Kidney (tissue), 14 donors: ENCODE data around the gene IQCK. TPM values are rescaled to one million over a fixed set of nuclear protein-coding genes. Genes with fewer than 3 reads are reported as not detected.

Source experiments
- DNase-seq, 5 donors: peaks; one replicate each; pipeline ENCODE4 v3.0.0-alpha.2; 2013 to 2020
- FAIRE-seq: peaks from 2 replicates; lab custom pipeline; 2012; peaks lifted over from hg19 to GRCh38; lab: Jason Lieb, UNC
- H3K27ac ChIP-seq, 2 donors: one replicate each; pipeline ENCODE4 v1.7.0; 2013; ENCODE audit warnings: low read depth in 2 of 2, low read length in 2 of 2, inconsistent platforms in 1 of 2
- H3K27me3 ChIP-seq: one replicate; pipeline ENCODE4 v1.7.1; 2013; ENCODE audit warnings: low read length, inconsistent platforms; ENCODE audit not compliant: control insufficient read depth, insufficient read depth
- H3K36me3 ChIP-seq, 3 donors: one replicate each; pipeline versions ENCODE4 v1.7.0 to v1.7.1; 2013; ENCODE audit warnings: low read length in 3 of 3, control low read depth in 1 of 3, inconsistent platforms in 1 of 3; ENCODE audit not compliant: insufficient read depth in 3 of 3, control insufficient read depth in 2 of 3
- H3K4me1 ChIP-seq, 3 donors: one replicate each; pipeline versions ENCODE4 v1.7.0 to v1.7.1; 2013; ENCODE audit warnings: low read length in 3 of 3, inconsistent platforms in 1 of 3, low read depth in 1 of 3; ENCODE audit not compliant: control insufficient read depth in 2 of 3, insufficient read depth in 2 of 3
- H3K4me3 ChIP-seq, 3 donors: one replicate each; pipeline versions ENCODE4 v1.7.0 to v1.8.1; 2013; ENCODE audit warnings: low read length in 3 of 3, control low read depth in 1 of 3, inconsistent platforms in 1 of 3
- H3K9ac ChIP-seq, 3 donors: one replicate each; pipeline versions ENCODE4 v1.7.0 to v1.7.1; 2013; ENCODE audit warnings: low read length in 3 of 3, control low read depth in 1 of 3, inconsistent platforms in 1 of 3
- H3K9me3 ChIP-seq, 3 donors: one replicate each; pipeline versions ENCODE4 v1.7.0 to v1.7.1; 2013; ENCODE audit warnings: low read length in 3 of 3, control low read depth in 1 of 3, inconsistent platforms in 1 of 3; ENCODE audit not compliant: control insufficient read depth in 2 of 3, insufficient read depth in 1 of 3
- intact Hi-C: fragments of 100-400 bp; cut with DNase I; formaldehyde crosslinking; loops from one replicate; pipeline ENCODE4 v1.11.1; 2022
- polyA plus RNA-seq: library from polyadenylated mRNA; stranded (reverse); fragments of 350-450 nt; fragmentation: Illumina TruSeq; extraction: RNeasy Lipid Tissue Mini Kit (QIAGEN cat#74804); gene quantifications from one replicate; pipeline ENCODE4 v1.2.3, GENCODE V29; 2014; ENCODE audit warnings: low read depth, low replicate concordance; ENCODE audit not compliant: insufficient read depth
- total RNA-seq: library from RNA; stranded (reverse); fragmentation: NEBNext Ultra II Directional; extraction: Animal tissue kit (Norgen Biotek cat#: 25700); gene quantifications from one replicate; pipeline ENCODE4 v1.2.1, GENCODE V29; 2021
- TF ChIP-seq, protein P1 (sequence below): IDR thresholded peaks from 3 replicates; pipeline ENCODE4 v1.5.1; 2012; ENCODE audit warnings: mild to moderate bottlenecking, moderate library complexity, borderline replicate concordance; ENCODE audit not compliant: insufficient read depth; ENCODE audit errors: extremely low read depth
- donor health status: control.
- donor health status: control.
- donor health status: control.
- donor health status: control.
- donor health status: control.
- donor health status: DM: yes; HTN: yes; CAD: no.
- donor health status: Normal renal cell carcinoma (clear cell type).

Gene IQCK
- total and polyA plus RNA-seq, 2 donors from 2014 or later: 35.4 to 38.1 TPM

- Histone ChIP-seq H3K27ac (no peak overlapping the region), H3K9me3 (no peaks in the 10 kb centered on the region), H3K9ac (no peak overlapping the region), H3K4me3 (no peak overlapping the region), H3K4me1 (peaks cover 0 to 14% (median 5%) of the 10 kb centered on the region in 3 donors), H3K36me3 (no peaks in the 10 kb centered on the region), H3K27me3 (no peaks in the 10 kb centered on the region)
- FAIRE-seq (no peak), DNase-seq (no peak)
- intact Hi-C loops: loop anchor here (5.0 kb wide), 1 partner anchor 292 kb away; no protein-coding TSS in a partner anchor
- TF ChIP-seq, protein P1, sequence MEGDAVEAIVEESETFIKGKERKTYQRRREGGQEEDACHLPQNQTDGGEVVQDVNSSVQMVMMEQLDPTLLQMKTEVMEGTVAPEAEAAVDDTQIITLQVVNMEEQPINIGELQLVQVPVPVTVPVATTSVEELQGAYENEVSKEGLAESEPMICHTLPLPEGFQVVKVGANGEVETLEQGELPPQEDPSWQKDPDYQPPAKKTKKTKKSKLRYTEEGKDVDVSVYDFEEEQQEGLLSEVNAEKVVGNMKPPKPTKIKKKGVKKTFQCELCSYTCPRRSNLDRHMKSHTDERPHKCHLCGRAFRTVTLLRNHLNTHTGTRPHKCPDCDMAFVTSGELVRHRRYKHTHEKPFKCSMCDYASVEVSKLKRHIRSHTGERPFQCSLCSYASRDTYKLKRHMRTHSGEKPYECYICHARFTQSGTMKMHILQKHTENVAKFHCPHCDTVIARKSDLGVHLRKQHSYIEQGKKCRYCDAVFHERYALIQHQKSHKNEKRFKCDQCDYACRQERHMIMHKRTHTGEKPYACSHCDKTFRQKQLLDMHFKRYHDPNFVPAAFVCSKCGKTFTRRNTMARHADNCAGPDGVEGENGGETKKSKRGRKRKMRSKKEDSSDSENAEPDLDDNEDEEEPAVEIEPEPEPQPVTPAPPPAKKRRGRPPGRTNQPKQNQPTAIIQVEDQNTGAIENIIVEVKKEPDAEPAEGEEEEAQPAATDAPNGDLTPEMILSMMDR: no peak
Observed at GRCh38 chr16:19888834-19889233, 170.8 kb downstream of the IQCK start.

DNA sequence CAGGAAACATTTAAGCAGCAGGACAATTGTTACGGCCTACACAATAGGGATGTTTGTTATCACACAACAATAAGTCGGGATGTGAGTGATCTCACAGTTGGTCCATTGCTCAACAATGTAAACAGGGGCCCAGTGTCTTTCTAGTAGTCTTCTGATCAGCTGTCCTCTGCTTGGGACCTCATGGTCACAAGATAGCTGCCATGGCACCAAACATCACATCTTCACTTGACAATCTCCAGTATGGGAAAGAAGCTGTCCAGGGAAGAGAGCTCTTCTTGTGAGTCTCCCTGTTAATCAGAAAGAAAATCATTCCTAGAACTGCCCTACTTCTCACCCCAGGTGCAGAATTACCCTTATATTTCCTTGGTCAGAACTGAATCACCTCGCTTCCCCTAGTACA lies 172.8 kb downstream of the IQCK start:
- H3K4me1 ChIP-seq: peaks cover 0 to 4% (median 0%) of the 10 kb centered on the region in 3 donors
- no peaks in the 10 kb centered on the region for H3K27me3 ChIP-seq
- intact Hi-C loops: no loop called here
- H3K4me3 ChIP-seq: no peak overlapping the region
- TF ChIP-seq, protein P1: no peak
- no peaks in the 10 kb centered on the region for H3K36me3 ChIP-seq
- H3K27ac ChIP-seq: no peak overlapping the region
- H3K9ac ChIP-seq: no peak overlapping the region
- no peaks in the 10 kb centered on the region for H3K9me3 ChIP-seq
- DNase-seq (no peak), FAIRE-seq (no peak)

GRCh38 chr16:19892902-19893301 lies 174.8 kb downstream of the IQCK start:
- H3K27ac ChIP-seq: no peak overlapping the region
- no peaks in the 10 kb centered on the region for H3K36me3 ChIP-seq
- H3K4me3 ChIP-seq: no peak overlapping the region
- no peaks in the 10 kb centered on the region for H3K4me1 ChIP-seq
- FAIRE-seq (no peak), DNase-seq (no peak)
- H3K9me3 ChIP-seq: no peaks in the 10 kb centered on the region
- TF ChIP-seq, protein P1: no peak
- no peaks in the 10 kb centered on the region for H3K27me3 ChIP-seq
- no peak overlapping the region for H3K9ac ChIP-seq
- intact Hi-C loops: no loop called here

DNA sequence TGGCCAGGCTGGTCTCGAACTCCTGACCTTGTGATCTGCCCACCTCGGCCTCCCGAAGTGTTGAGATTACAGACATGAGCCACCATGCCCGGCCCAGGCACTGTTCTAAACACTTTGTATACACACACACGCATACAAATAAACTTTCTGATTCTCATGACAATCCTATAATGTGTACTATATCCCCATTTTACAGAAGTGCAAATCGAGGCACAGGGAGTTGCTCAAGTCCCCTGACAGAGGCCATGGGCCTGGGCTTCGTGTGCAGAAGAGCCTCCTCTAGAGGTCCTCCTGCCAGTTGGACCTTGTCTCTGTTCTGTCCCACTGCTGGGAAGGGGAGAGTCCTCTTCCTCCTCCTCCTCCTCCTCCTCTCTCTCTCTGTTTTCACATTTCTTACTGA lies 176.5 kb downstream of the IQCK start:
- Histone ChIP-seq H3K4me1 (no peaks in the 10 kb centered on the region), H3K4me3 (no peak overlapping the region), H3K27ac (no peak overlapping the region), H3K9ac (no peak overlapping the region), H3K27me3 (no peaks in the 10 kb centered on the region), H3K36me3 (no peaks in the 10 kb centered on the region), H3K9me3 (no peaks in the 10 kb centered on the region)
- intact Hi-C loops: no loop called here
- no peak for DNase-seq
- TF ChIP-seq, protein P1: no peak
- no peak for FAIRE-seq
